Stomach (tissue), 9 donors: ENCODE measurements around the gene AP1B1. TPM values are rescaled to one million over a fixed set of nuclear protein-coding genes. Genes with fewer than 3 reads are reported as not detected.
"Not testable (repeated sequence)": the region's sequence is repeated elsewhere in the genome, so short reads cannot be mapped to it uniquely, and the experiment has no call there.

Source experiments
- DNase-seq, 2 donors: peaks; one replicate each; pipeline versions ENCODE4 v3.0.0 to v3.0.0-alpha.2; 2013 to 2019
- H3K27ac ChIP-seq, 5 donors: fragments of 200-600 bp in 4 of 5; sonication (generic) in 4 of 5; one replicate each; pipeline ENCODE4 v1.5.1; 2013 to 2019; ENCODE audit warnings: mild to moderate bottlenecking in 1 of 5, moderate library complexity in 1 of 5
- H3K27me3 ChIP-seq, 3 donors: fragments of 200-600 bp; sonication (generic); one replicate each; pipeline ENCODE4 v1.5.1; 2017 to 2019; ENCODE audit warnings: mixed run types in 1 of 3
- H3K36me3 ChIP-seq, 4 donors: fragments of 200-600 bp; sonication (generic); 1 replicate in 3 of 4; 2 replicates in 1 of 4; pipeline ENCODE4 v1.5.1; 2016 to 2019
- H3K4me1 ChIP-seq, 4 donors: fragments of 200-600 bp; sonication (generic); one replicate each; pipeline ENCODE4 v1.5.1; 2016 to 2019
- H3K4me3 ChIP-seq, 4 donors: fragments of 200-600 bp; sonication (generic) in 3 of 4; one replicate each; pipeline ENCODE4 v1.5.1; 2016 to 2019; ENCODE audit warnings: mild to moderate bottlenecking in 1 of 4
- H3K9me3 ChIP-seq, 4 donors: fragments of 200-600 bp; sonication (generic); one replicate each; pipeline ENCODE4 v1.5.1; 2016 to 2019
- EP300 ChIP-seq: sonication (generic); formaldehyde crosslinking; IDR thresholded peaks from one replicate; pipeline ENCODE4 v1.6.1; 2017; ENCODE audit warnings: antibody characterized with exemption
- POLR2A ChIP-seq, 4 donors: fragments of 450-650 bp; IDR thresholded peaks; one replicate each; pipeline ENCODE4 v1.6.1; 2016; ENCODE audit warnings: antibody characterized with exemption in 4 of 4, control low read depth in 2 of 4, mild to moderate bottlenecking in 1 of 4, moderate library complexity in 1 of 4
- POLR2AphosphoS5 ChIP-seq, 3 donors: sonication (generic); formaldehyde crosslinking; IDR thresholded peaks; one replicate each; pipeline ENCODE4 v1.6.1; 2016; ENCODE audit warnings: antibody characterized with exemption in 3 of 3
- WGBS, 5 donors: extraction: QIAGEN DNeasy Blood & Tissue Kit in 3 of 5; methylation state at CpG; one replicate each; pipeline versions ENCODE4 v1.1.5 to v1.1.7; 2013 to 2018; 5-methylcytosine and 5-hydroxymethylcytosine counted together
- intact Hi-C: fragments of 100-400 bp; cut with DNase I; formaldehyde crosslinking; loops from one replicate; pipeline ENCODE4 v1.15.1; 2023; ENCODE audit warnings: low total_unique reads
- polyA plus RNA-seq, 3 donors: library from polyadenylated mRNA; stranded (reverse); fragments of 200-250 nt; gene quantifications; one replicate each; pipeline ENCODE4 v1.2.3, GENCODE V29; 2013
- total RNA-seq, 5 donors: library from RNA; depleted of rRNA; stranded (reverse); fragments of >200 nt; gene quantifications; one replicate each; pipeline versions ENCODE4 v1.1.0 to v1.2.3, GENCODE V29; 2014 to 2016
- TF ChIP-seq, protein P1 (sequence below), 7 experiments: fragments of 450-650 bp in 4 of 7; fragments of 200-600 bp in 3 of 7; sonication (generic) in 3 of 7; IDR thresholded peaks; one replicate each; pipeline ENCODE4 v1.5.1; 2016 to 2019; ENCODE audit warnings: antibody characterized with exemption in 7 of 7, control low read depth in 2 of 7, mild to moderate bottlenecking in 1 of 7
- donor health status: healthy with polysubstance abuse.
- donor health status: Bipolar disorder and iron deficiency.
- donor health status: healthy.

Gene AP1B1
- total and polyA plus RNA-seq, 8 donors: 19.8 to 109 (median 43.9) TPM

DNA sequence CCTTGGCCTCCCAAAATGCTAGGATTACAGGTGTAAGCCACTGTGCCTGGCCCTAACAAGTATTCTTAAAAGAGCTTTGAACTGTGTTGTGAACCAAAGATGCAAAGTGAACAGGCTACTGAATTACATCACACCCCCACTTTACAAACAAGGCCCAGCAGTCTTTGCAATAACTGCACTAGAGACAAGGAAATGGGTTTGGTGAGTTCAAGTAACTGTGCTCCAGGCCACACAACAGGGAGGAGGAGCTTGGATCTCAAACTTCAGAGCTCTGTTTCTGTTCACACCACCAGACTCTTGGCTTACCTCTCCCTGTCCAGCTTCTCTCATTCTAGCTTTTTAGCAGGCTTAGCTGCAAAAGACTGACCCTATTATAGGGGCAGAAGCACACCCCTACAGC lies 42.4 kb downstream of the AP1B1 start:
- H3K27ac ChIP-seq: peak overlapping the region in 1 of 5 donors; percentile 29
- TF ChIP-seq EP300: no peak
- no peak for TF ChIP-seq POLR2AphosphoS5 (IDR thresholded peaks at IDR 0.05)
- TF ChIP-seq, protein P1, sequence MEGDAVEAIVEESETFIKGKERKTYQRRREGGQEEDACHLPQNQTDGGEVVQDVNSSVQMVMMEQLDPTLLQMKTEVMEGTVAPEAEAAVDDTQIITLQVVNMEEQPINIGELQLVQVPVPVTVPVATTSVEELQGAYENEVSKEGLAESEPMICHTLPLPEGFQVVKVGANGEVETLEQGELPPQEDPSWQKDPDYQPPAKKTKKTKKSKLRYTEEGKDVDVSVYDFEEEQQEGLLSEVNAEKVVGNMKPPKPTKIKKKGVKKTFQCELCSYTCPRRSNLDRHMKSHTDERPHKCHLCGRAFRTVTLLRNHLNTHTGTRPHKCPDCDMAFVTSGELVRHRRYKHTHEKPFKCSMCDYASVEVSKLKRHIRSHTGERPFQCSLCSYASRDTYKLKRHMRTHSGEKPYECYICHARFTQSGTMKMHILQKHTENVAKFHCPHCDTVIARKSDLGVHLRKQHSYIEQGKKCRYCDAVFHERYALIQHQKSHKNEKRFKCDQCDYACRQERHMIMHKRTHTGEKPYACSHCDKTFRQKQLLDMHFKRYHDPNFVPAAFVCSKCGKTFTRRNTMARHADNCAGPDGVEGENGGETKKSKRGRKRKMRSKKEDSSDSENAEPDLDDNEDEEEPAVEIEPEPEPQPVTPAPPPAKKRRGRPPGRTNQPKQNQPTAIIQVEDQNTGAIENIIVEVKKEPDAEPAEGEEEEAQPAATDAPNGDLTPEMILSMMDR (IDR thresholded peaks at IDR 0.05): no peak
- no peak for TF ChIP-seq POLR2A (IDR thresholded peaks at IDR 0.05)
- H3K27me3 ChIP-seq: no peaks in the 10 kb centered on the region
- peak in 1 of 2 donors; percentile 42 for DNase-seq
- peaks cover 70 to 98% (median 96%) of the 10 kb centered on the region in 4 donors for H3K36me3 ChIP-seq
- peaks cover 5 to 61% (median 31%) of the 10 kb centered on the region in 4 donors for H3K4me1 ChIP-seq
- H3K4me3 ChIP-seq: no peak overlapping the region
- H3K9me3 ChIP-seq: no peaks in the 10 kb centered on the region
- intact Hi-C loops: no loop called here

DNA sequence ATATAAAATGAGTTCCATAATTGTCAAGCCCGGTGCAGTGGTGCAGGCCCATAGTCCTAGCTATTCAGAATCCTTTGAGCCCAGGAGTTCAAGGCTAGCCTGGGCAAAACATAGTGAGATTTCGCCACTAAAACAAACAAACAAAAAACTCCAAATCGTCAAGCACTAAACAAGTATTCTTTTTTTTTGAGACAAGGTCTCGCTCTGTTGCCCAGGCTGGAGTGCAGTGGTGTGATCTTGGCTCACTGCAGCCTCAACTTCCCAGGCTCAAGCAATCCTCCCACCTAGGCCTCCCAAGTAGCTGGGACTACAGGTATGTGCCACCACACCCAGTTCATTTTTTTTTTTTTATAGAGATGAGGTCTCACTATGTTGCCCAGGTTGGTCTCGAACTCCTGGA lies 43.5 kb downstream of the AP1B1 start:
- DNase-seq, H3K27me3 ChIP-seq, H3K9me3 ChIP-seq, H3K4me3 ChIP-seq, intact Hi-C loops: not testable (repeated sequence)
- H3K27ac ChIP-seq: peak overlapping the region in 2 of 5 donors; percentile 56 to 68
- 82 to 93% (median 88%) methylated on average over 5 of the region's 5 CpGs for WGBS, 5 donors
- peaks cover 70 to 98% (median 96%) of the 10 kb centered on the region in 4 donors for H3K36me3 ChIP-seq
- H3K4me1 ChIP-seq: peaks cover 5 to 61% (median 31%) of the 10 kb centered on the region in 4 donors

DNA sequence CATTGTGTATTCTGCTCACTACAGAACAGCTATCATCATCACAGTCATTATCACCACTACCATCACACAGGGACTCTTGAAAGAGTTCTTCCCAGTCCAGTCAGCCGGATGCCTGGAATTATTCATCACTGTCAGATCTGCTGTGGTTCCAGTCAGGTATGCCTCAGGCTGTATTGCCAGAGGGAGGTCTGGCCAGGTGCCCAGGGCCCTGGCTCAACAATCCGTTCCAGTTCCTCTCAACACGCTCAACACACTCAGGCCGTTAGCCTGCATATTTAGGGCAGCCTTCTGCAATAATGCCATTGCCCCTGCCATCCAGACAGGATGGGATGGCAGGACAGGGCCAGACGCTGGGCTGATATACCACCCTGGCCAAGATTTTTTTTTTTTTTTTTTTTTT lies 44.2 kb downstream of the AP1B1 start:
- peaks cover 72 to 98% (median 96%) of the 10 kb centered on the region in 4 donors for H3K36me3 ChIP-seq

DNA sequence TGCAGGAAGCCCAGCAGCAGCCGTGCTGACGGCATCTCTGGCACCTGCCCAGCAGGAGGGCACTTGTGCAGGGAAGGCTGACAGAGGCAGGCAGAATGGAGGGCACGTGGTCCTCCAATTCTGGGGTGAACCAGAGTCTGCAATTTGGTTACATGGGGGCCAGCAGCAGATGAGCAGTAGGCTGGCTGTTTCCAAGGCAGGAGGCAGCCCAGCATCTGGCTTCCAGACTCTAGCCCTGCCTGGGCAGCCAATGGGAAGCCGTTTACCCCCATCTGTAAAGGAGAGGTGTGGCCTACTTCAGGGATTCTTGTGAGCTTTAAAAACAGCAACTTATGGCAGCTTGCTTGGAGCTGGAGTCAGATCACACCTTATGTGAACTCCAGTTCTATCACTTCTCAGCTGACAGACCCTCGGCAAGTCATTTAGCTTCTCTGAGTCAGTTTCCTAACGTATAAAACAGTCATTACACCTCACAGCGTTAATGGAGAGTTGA lies 45.0 kb downstream of the AP1B1 start:
- intact Hi-C loops: no loop called here
- no peak overlapping the region for H3K4me3 ChIP-seq
- no peaks in the 10 kb centered on the region for H3K27me3 ChIP-seq
- H3K4me1 ChIP-seq: peaks cover 5 to 61% (median 31%) of the 10 kb centered on the region in 4 donors
- H3K36me3 ChIP-seq: peaks cover 72 to 98% (median 96%) of the 10 kb centered on the region in 4 donors
- H3K27ac ChIP-seq: peak overlapping the region in 2 of 5 donors; percentile 56 to 68
- DNase-seq: peak; percentile 67 to 71
- H3K9me3 ChIP-seq: no peaks in the 10 kb centered on the region
- 51 to 81% (median 62%) methylated on average over 4 to 7 of the region's 7 CpGs for WGBS, 5 donors
- TF ChIP-seq POLR2AphosphoS5 (IDR thresholded peaks at IDR 0.05): no peak
- TF ChIP-seq POLR2A (IDR thresholded peaks at IDR 0.05): no peak

More for the DNA sequence above, 44.2 kb downstream of the AP1B1 start:
- intact Hi-C loops: no loop called here
- no peaks in the 10 kb centered on the region for H3K27me3 ChIP-seq
- WGBS, 5 donors: 24 to 46% (median 29%) methylated on average over 5 of the region's 5 CpGs
- no peak overlapping the region for H3K4me3 ChIP-seq
- TF ChIP-seq POLR2AphosphoS5 (IDR thresholded peaks at IDR 0.05): peak in 1 of 3 donors; percentile 78
- TF ChIP-seq, protein P1 (IDR thresholded peaks at IDR 0.05): no peak
- TF ChIP-seq EP300: no peak
- TF ChIP-seq POLR2A (IDR thresholded peaks at IDR 0.05): no peak
- H3K4me1 ChIP-seq: peaks cover 5 to 61% (median 31%) of the 10 kb centered on the region in 4 donors
- no peaks in the 10 kb centered on the region for H3K9me3 ChIP-seq
- peak overlapping the region in 2 of 5 donors; percentile 56 to 68 for H3K27ac ChIP-seq
- peak; percentile 79 to 88 for DNase-seq

DNA sequence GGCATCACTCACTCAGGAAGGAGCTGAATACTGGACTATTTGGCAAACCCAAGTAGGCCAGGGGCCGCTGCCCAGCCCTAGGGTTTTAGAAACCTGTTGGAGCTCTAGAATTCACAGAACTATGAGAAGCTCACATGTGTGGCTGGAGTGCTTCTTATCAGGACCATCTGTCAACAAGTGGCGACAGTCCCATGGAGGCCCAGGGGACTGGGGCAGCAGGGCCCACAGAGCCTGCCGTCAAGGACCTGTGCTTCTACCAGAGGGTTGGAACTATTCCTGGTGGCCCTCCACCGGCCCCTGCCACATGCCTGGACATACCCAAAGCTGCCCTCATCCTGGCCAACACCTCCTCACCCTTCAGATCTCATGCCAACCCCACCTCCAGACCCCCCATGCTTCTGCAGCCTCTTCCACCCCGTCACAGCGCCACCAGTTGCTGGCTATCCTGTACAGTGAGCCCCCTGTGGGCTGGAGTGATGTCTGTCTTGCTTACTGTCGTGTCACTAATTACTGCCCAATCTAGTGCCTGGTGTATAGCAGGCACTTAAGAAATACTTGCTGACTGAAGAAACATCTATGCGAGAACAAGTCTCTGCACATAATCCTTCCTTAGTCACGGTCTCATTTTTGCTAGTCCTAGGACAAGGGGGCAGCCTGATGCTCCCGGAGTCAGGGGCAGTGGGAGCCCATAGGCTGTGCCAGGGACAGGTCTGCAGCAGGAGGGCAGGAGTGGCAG lies 45.6 kb downstream of the AP1B1 start:
- peaks cover 5 to 64% (median 31%) of the 10 kb centered on the region in 4 donors for H3K4me1 ChIP-seq
- peak overlapping the region in 2 of 5 donors; percentile 56 to 68 for H3K27ac ChIP-seq
- H3K36me3 ChIP-seq: peaks cover 70 to 98% (median 96%) of the 10 kb centered on the region in 4 donors
- 64 to 71% (median 67%) methylated on average over 7 to 10 of the region's 10 CpGs for WGBS, 5 donors
- intact Hi-C loops: no loop called here
- H3K27me3 ChIP-seq: no peaks in the 10 kb centered on the region
- TF ChIP-seq, protein P1 (IDR thresholded peaks at IDR 0.05): no peak
- TF ChIP-seq EP300: no peak
- TF ChIP-seq POLR2A (IDR thresholded peaks at IDR 0.05): no peak
- TF ChIP-seq POLR2AphosphoS5 (IDR thresholded peaks at IDR 0.05): no peak
- peak; percentile 40 to 58 for DNase-seq
- H3K9me3 ChIP-seq: no peaks in the 10 kb centered on the region
- no peak overlapping the region for H3K4me3 ChIP-seq
